ENCODE data around the gene NFIX.

The NFIX gene

GRCh38 chr19:13060233-13060963 is 65.1 kb downstream of the NFIX start:
- TF ChIP-seq CTCF (conservative IDR thresholded peaks at IDR 0.05; ENCODE audit: low read depth, low read length) = no peak
- H3K4me3 ChIP-seq (ENCODE audit: low read length) = peak overlapping the region; percentile 34
- DNase-seq (ENCODE audit: low read depth) = no peak

- DNase-seq (ENCODE audit: low read depth) = no peak
- peak; percentile 92 for TF ChIP-seq CTCF (conservative IDR thresholded peaks at IDR 0.05; ENCODE audit: low read depth, low read length)
- peak overlapping the region; percentile 34 for H3K4me3 ChIP-seq (ENCODE audit: low read length)
Observed at GRCh38 chr19:13060964-13061927, 66.0 kb downstream of the NFIX start.

- DNase-seq (ENCODE audit: low read depth) = no peak
- no peak for TF ChIP-seq CTCF (conservative IDR thresholded peaks at IDR 0.05; ENCODE audit: low read depth, low read length)
Observed at GRCh38 chr19:13062317-13062716, 67.0 kb downstream of the NFIX start.

GRCh38 chr19:13063461-13064091 is 68.3 kb downstream of the NFIX start:
- H3K4me3 ChIP-seq (ENCODE audit: low read length) = no peak overlapping the region
- TF ChIP-seq CTCF (conservative IDR thresholded peaks at IDR 0.05; ENCODE audit: low read depth, low read length) = no peak
- DNase-seq (ENCODE audit: low read depth) = no peak

More at GRCh38 chr19:13062317-13062716, 67.0 kb downstream of the NFIX start:
- H3K4me3 ChIP-seq (ENCODE audit: low read length) = no peak overlapping the region

- no peak for DNase-seq (ENCODE audit: low read depth)
- no peak overlapping the region for H3K4me3 ChIP-seq (ENCODE audit: low read length)
- no peak for TF ChIP-seq CTCF (conservative IDR thresholded peaks at IDR 0.05; ENCODE audit: low read depth, low read length)
Observed at GRCh38 chr19:13064092-13064489, 68.8 kb downstream of the NFIX start.

GRCh38 chr19:13066226-13066625 is 71.0 kb downstream of the NFIX start:
- no peak overlapping the region for H3K4me3 ChIP-seq (ENCODE audit: low read length)
- no peak for TF ChIP-seq CTCF (conservative IDR thresholded peaks at IDR 0.05; ENCODE audit: low read depth, low read length)
- DNase-seq (ENCODE audit: low read depth) = no peak

Measured in retinal pigment epithelial cell (primary cell).